HG02938 (cell line): Measurements from ENCODE around the gene MTFR1L.
"Not testable (repeated sequence)": the region's sequence is repeated elsewhere in the genome, so short reads cannot be mapped to it uniquely, and the experiment has no call there.

Experiments used
- ATAC-seq: cut with Tn5 transposase; IDR thresholded peaks from one replicate; pipeline ENCODE4 v1.9.1; 2021; ENCODE audit warnings: mild to moderate bottlenecking, moderate library complexity; ENCODE audit not compliant: unreplicated experiment

MTFR1L gene

DNA sequence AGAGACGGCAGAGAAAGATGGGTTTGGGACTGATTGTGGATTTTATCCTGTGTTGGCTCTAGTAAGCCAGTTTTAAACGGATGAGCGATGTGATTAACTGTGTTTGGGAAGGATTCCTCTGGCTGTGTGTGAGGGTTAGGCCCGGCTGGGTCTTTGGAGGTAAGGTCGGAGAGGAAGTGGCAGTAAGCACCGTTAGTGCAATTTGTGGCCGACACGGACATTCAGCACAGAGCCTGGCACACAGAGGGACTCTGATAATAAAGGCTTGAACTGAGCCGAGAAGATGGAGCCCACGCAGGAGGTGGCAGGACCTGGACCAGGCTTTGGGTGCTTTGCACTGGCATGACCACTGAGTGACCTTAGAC lies 1.3 kb downstream of the MTFR1L start:
- ATAC-seq: no peak

DNA sequence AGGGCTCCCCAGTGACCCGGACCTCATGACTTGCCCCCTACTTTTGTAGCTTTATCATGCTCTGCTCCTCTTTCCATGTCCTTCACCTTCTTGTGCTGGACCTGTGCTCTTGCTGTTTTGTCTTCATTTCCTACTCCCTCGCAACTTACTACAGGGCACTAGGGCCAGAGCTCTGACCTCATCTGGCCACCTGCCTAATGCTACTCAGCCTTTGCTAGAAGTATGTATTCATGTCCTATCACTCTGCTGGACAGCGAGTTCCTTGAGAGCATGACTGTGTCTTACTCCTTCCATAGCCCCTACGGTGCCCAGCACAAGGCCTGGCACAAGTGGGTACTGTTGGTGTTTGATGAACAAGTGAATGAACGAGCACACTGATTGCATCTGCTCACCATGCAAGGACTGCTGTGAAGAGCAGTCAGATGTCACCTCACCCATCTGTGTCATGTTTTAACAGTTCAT lies 1.9 kb downstream of the MTFR1L start:
- no peak for ATAC-seq

DNA sequence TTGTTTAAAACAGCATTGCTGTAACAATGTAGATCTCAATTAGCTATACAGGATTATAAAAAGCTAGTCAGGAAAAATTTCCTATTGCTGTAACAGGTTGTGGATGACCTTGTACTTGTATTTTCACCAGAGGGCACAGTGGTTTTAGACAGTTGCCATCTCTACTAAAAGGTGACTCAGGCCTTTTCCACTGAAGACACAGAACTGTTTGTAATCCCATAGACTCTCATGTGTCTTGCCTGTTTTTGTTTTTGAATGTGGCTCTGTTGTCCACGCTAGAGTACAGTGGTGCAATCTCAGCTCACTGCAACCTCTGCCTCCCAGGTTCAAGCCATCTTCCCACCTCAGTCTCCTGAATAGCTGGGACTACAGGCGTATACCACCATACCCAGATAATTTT lies 5.9 kb downstream of the MTFR1L start:
- no peak for ATAC-seq

DNA sequence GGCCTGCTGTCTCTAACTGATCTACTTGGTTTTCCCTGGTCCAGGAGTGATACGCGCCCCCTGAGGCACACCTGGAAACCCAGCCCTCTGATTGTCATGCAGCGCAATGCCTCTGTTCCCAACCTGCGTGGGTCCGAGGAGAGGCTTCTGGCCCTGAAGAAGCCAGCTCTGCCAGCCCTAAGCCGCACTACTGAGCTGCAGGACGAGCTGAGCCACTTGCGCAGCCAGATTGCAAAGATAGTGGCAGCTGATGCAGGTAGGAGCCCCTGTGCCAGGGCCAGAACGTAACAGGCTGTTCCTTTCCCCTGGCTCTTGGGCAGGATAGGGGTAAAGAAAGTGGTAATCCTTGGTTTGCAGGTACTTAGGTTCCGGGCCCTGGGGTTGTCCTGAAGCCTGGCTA lies 6.8 kb downstream of the MTFR1L start:
- ATAC-seq: no peak

DNA sequence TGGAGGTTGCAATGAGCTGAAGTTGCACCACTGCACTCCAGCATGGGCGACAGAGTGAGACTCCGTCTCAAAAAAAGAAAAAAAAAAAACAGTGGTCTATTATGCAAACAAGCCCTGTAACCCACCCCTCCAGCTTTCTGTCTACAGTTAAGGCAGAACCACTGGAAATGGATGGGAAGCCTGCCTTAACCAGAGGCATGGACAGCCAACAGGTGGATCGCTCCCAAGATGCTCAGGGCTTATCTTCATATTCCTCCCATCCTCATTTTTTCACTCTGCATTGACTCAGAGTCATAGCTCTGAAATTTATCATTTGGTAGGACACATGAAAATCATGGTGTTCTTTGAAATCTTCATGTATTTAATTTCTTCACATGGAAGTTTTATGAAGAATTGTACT lies 8.7 kb downstream of the MTFR1L start:
- ATAC-seq: no peak

DNA sequence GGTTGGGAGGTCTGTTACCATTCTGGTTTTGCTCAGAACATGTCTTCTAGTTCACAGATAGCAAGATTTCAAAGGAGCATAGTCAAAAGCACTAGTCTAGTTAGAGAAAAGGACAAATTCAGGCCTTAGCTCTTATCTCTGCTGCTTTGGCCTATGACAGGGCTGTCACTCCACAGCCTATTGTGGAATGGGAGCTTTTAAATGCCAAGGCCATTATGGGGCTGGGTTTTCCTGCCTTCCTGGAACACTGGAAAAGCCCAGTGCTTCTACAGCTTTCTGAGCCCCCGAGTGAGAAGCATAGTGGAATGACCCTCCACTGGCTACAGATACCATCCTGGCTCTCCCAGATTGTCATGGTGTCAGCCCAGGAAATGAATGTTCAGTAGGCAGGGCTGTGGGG lies 9.3 kb downstream of the MTFR1L start:
- ATAC-seq: no peak

DNA sequence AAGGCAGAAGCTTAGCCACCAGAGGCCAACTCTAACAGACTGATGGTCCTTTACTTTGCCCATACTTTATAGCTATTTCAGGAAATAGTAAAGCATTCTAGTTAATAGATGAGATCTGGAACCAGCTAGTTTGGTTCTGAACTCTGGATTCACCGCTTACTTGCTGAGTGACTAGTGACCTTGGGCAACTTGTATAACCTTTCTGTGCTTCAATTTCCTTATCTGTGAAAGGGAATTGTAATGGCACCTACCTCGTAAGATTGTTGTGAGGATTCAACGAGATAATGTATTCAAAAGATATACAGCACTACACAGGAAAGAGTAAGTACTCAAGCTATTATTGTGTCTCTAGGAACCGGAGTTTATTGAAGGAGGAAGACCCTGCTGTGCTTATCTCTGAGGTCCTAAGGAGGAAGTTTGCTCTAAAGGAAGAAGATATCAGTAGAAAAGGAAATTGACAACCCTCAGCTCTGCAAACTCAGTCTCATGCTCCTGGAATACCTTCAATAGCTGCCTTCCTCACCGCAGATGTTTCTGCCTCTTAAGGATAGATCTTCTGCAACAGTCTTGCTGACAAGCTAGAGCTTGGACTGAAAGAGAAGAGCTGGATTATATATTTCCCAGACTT lies 11.9 kb downstream of the MTFR1L start:
- no peak for ATAC-seq

DNA sequence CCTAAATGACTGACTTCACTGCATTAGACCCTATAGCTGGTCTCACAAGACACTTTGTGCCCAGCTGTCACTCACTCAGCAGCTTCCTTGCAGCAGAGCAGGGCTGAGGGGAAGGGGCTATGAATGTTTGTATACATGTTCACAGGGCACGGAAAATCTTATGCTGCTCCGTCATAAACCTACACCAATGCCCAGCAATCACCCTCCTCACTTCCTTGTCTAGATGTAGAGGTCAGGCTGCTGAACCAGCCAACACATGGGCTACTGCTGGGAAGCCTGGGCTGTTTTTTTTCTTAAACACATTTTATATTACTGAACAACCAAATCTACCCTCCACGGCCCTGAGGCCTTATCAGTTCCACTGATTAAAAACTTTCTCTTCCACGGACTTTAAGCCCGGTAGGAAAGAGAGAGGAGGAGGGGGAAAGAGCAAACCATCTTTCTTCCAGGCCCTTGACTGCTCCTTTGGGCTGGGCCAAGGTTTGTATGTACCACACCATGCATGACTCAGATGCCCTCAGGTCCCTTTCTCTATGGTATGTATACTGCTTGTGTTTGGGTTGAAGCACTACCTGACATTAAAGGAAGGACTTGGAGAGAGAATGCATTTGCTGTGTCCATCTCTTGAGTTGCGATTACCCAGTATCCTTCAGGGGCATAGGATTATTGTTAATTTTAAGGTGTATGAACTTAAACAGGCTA lies 12.7 kb downstream of the MTFR1L start:
- no peak for ATAC-seq

DNA sequence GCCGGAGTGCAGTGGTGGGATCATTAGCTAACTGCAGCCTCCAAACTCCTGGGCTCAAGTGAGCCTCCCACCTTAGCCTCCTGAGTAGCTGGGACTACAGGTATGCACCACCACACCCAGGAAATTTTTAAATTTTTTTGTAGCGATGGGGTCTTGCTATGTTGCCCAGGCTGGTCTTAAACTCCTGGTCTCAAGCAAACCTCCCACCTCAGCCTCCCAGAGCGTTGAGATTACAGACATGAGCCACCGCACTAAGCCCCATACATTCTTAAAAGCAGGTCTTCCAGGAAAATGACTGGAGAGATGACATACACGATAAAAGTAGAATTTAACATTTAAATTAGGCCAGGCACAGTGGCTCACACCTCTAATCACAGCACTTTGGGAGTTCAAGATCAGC lies 13.4 kb downstream of the MTFR1L start:
- no peak for ATAC-seq

DNA sequence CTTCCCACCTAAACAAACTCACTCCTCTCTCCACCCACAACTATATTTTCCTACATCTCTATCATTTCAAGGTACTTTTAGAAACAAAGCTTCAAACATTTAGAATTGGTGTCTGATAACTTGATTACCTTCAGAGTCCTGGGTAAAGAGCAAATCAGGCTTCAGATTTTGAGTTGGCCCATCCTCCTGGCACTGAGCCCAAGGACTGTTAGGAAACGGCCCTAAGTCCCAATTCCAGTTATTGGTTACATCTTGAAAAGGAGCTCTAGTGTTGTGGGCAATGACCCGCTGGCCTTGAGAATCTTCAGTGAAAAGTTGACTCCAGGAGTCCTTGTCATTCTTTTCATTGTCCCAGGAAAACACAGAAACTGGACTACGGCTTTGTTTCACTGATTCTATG lies 15.1 kb downstream of the MTFR1L start:
- no peak for ATAC-seq

DNA sequence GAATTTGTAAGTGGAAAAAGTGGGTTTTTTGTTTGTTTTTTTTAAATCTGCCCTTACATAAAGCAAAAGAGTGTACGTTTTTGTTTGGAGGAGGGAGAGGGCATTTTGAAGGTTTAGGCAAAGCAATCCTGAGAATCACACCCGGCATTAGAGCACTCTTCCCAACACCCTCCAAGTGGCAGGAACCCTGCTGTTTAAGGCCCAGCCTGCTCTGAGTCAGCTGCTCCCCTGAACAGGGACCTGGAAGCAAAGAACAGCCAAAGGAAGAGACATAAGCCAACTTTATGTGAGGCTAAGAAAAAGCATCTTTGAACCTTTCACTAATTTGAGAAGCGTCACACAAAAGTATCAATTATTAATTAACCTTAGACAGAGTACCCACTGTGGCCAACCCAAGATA lies 16.9 kb downstream of the MTFR1L start:
- ATAC-seq: no peak

DNA sequence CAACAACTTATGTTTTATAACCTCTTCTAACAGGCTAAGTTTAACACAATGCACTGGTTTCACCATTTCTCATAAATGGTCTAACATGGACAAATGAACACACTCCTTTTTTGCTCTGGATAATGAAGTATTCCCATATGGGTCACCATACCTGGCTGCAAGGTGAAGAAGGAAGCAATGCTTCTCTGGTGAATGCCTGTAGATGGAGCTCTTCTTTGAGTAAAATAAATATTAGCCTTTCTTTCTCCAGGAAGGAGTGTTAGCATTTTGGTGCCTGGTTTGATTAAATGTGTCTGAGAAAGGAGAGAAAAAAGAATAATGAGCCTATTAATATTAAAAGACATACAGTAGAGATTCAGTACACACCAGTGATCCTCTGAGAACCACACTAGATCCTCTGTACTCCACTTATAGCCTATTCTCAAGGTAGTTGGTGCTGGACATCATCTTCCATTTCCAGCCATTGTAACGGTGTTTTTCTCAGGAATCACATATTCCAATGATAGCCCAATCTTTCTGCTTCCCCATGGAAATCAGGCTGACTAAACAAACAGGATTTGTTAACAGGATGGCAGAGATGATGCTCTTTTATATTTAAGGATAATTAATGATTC lies 17.6 kb downstream of the MTFR1L start:
- no peak for ATAC-seq

DNA sequence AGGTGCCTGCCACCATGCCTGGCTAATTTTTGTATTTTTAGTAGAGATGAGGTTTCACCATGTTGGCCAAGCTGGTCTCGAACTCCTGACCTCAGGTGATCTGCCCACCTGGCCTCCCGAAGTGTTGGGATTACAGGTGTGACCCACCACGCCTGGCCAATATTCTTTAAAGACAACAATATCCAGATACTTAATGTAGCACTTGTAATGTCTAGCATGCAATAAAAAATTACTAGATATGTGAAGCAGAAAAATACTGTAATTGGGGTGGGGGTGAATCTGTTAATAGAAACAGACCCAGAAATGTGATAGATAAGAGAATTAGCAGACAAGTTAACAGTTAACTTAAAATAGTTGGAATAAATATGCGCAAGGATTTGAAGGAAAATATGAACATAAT lies 20.1 kb downstream of the MTFR1L start:
- not testable (repeated sequence) for ATAC-seq

DNA sequence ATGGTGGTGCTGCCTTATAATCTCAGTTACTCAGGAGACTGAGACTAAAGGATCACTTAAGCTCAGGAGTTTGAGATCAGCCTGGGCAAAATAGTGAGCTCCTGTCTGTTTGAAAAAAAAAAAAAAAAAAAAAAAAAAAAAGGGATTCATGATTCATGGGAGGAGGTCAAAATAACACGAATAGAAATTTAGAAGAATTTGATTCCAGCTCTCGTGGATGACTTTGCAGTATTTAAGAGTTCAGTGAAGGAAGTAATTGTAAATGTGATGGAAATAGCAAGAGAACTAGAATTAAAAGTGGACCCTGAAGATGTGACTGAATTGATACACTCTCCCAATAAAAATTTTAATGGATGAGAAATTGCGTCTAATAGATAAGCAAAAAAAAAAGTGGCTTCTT lies 23.7 kb downstream of the MTFR1L start:
- no peak for ATAC-seq

DNA sequence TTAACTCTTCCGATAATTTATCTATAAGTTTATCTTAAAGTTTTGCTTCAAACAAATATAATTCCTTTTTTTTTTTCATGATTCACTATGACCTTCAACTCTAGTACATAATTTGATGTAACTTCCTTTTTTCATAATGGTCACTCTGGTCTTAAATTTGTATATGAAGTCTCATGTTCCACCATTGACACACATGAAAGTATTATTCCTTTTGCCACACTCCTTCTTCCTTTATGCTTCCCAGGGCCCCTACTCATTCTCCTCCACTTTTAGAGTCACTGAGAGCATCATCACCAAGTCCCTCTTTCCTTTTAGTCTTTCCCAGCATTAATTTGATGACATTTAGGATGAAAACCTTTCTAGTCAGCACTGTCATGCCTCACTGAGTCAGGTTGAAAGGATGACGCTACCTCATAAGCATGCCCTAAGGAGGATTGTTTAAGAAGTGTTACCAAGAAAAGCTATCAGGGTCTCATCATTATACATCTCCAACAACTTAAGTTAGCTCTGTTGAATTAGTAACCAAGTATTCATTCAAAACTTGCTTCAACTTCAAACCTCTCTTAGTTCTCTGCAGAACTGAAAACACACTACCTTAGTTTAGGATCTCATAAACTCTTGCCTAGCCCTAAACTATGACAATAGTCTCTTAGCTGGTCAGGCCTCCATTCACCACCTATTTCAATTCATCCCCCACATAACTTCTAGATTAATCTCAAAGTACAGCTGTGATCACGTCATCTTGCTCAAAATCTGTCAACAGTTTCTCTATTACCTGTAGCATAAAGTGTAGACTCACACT lies 25.0 kb downstream of the MTFR1L start:
- no peak for ATAC-seq

DNA sequence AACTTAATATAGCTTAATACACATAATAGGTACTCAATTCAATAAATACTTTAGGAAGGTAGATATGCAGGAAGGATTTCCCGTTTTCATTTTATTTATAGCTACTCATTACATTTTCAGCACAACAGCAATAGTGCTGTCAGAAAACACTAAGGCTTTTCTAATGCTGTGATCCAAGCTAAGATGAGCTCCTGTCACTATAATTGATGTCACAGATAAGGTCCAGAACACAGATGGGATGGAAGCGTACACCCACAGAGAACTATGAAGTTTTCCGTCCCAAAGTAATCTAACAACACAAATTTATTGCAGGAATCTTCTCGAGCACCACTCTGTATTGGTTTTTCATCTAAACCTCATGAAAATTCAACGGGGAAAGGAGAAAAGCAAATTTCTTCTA lies 25.9 kb downstream of the MTFR1L start:
- ATAC-seq: no peak

DNA sequence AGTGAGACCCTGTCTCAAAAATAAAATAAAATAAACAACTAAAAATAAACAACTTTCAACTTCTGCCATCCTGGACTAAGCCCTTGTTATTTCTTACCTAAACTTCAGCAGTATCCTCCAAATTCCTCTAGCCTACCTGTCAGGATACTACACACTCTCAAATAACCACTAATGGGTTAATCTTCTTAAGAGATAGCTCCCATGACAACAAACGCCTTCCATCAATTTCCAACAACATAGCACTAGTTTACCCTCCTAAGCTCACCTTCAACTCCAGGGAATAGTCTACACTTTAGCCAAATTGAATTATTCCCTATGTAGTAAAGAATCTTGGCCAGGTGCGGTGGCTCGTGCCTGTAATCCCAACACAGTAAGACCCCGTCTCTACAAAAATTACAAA lies 28.2 kb downstream of the MTFR1L start:
- ATAC-seq: no peak

DNA sequence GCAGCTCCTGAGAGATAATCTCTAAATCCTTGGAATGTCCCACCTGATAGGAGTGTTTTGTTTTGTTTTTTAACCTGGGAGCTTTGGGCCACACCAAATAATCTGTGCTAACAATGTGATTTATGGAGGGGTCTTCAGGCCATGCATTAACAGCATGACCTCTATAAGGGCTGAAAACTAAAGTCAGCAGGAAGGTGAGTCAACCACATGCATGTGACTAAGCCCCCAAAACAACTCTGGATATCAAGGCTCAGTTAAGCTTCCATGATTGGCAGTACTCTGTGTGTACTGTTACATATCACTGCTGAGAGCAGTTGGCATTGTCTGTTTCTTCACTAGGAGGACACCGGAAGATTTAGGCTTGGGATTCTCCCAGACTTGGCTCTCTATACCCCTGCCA lies 28.8 kb downstream of the MTFR1L start:
- ATAC-seq: no peak

DNA sequence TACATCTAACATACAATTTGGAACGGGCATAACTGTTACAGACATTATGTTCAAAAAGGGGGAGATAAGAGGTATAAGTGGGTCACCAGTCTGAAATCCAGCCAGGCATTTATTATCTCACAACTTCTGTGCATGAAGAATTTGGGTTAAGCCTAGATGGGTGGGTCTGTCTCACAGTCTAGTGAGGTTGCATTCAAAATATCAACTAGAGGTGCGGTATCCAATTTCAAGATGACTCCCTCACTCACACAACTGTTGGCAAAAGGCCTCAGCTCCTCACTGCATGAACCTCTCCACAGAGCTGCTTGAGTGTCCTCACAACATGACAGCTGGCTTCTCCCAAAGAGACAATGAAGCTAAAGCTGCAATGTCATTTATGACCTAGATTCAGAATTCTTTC lies 34.8 kb downstream of the MTFR1L start:
- no peak for ATAC-seq

DNA sequence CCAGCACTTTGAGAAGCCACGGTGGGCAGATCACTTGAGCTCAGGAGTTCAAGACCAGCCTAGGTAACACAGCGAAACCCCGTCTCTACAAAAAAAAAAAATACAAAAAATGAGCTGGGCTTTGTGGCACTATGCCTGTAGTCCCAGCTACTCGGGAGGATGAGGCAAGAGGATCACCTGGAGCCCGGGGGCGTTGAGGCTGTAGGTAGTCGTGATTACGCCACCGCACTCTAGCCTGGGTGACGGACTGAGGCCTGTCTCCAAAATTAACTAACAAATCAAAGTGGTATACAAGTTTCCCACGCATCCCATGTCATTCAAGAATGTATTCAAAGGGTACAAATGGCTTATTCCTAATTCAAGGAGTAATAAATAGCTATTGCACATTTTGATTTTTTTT lies 37.1 kb downstream of the MTFR1L start:
- no peak for ATAC-seq

DNA sequence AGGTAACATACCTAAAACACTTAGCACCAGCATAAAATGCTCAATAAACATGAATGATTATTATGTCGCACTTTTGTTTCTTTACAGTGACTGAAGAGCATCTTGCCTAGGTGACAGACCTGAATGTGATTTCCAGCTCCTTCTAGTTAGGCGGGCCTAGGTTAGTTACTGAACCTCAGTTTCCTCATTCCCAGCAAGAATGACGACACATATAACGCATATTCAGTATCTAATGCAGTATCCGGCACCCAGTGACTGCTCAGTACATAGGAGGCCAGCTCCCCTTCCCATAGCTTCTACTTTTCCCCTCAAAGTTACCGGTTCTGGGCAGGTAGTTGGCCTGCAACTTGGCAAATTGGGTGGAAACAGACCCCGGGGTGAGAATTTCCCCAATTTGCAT lies 38.7 kb downstream of the MTFR1L start:
- no peak for ATAC-seq
